HG02885 (cell line): ENCODE measurements around the gene SRPK1.
"Not testable (repeated sequence)": the region's sequence is repeated elsewhere in the genome, so short reads cannot be mapped to it uniquely, and the experiment has no call there.

Source experiments
- ATAC-seq: cut with Tn5 transposase; IDR thresholded peaks from one replicate; pipeline ENCODE4 v1.9.1; 2021; ENCODE audit warnings: mild to moderate bottlenecking; ENCODE audit not compliant: unreplicated experiment, poor library complexity

The SRPK1 gene

GRCh38 chr6:35920793-35921732 is at the start of gene SRPK1:
SRPK1 (minus strand) TSS chr6:35921098; CDS start chr6:35921056, 42 bp downstream.
- peak; percentile 84 for ATAC-seq

- ATAC-seq: no peak
Observed at GRCh38 chr6:35970181-35970580, 49.3 kb upstream of the SRPK1 start.

- ATAC-seq: no peak
Observed at GRCh38 chr6:35969646-35970045, 48.7 kb upstream of the SRPK1 start.

- no peak for ATAC-seq
Observed at GRCh38 chr6:35968821-35969220, 47.9 kb upstream of the SRPK1 start.

- ATAC-seq: no peak
Observed at GRCh38 chr6:35967076-35967774, 46.3 kb upstream of the SRPK1 start.

GRCh38 chr6:35962779-35963560 is 42.1 kb upstream of the SRPK1 start:
- ATAC-seq: no peak

GRCh38 chr6:35960187-35960586 is 39.3 kb upstream of the SRPK1 start:
- no peak for ATAC-seq

GRCh38 chr6:35955970-35956369 is 35.1 kb upstream of the SRPK1 start:
- no peak for ATAC-seq

GRCh38 chr6:35955521-35955920 is 34.6 kb upstream of the SRPK1 start:
- ATAC-seq: no peak

- no peak for ATAC-seq
Observed at GRCh38 chr6:35955071-35955470, 34.2 kb upstream of the SRPK1 start.

GRCh38 chr6:35954333-35954732 is 33.4 kb upstream of the SRPK1 start:
- no peak for ATAC-seq

- ATAC-seq: no peak
Observed at GRCh38 chr6:35948725-35949124, 27.8 kb upstream of the SRPK1 start.

- ATAC-seq: no peak
Observed at GRCh38 chr6:35945650-35946025, 24.7 kb upstream of the SRPK1 start.

- ATAC-seq: no peak
Observed at GRCh38 chr6:35943390-35943789, 22.5 kb upstream of the SRPK1 start.

- ATAC-seq: no peak
Observed at GRCh38 chr6:35942355-35942754, 21.5 kb upstream of the SRPK1 start.

GRCh38 chr6:35941170-35941569 is 20.3 kb upstream of the SRPK1 start:
- not testable (repeated sequence) for ATAC-seq

GRCh38 chr6:35940014-35940413 is 19.1 kb upstream of the SRPK1 start:
- ATAC-seq: not testable (repeated sequence)

GRCh38 chr6:35939259-35939658 is 18.4 kb upstream of the SRPK1 start:
- ATAC-seq: not testable (repeated sequence)

GRCh38 chr6:35936681-35937359 is 15.9 kb upstream of the SRPK1 start:
- no peak for ATAC-seq

GRCh38 chr6:35935469-35935868 is 14.6 kb upstream of the SRPK1 start:
- ATAC-seq: no peak
